Gastroesophageal sphincter (tissue), 3 donors: Measurements from ENCODE around the gene PFDN1.

Experiments
- CTCF ChIP-seq, 4 experiments: fragments of 200-600 bp in 2 of 4; fragments of 450-650 bp in 2 of 4; sonication (generic) in 1 of 4; IDR thresholded peaks; one replicate each; pipeline ENCODE4 v1.5.1; 2017 to 2019; ENCODE audit warnings: antibody characterized with exemption in 4 of 4, mild to moderate bottlenecking in 2 of 4, moderate library complexity in 2 of 4
- EP300 ChIP-seq: sonication (generic); formaldehyde crosslinking; IDR thresholded peaks from one replicate; pipeline ENCODE4 v1.6.1; 2017; ENCODE audit warnings: antibody characterized with exemption, mild to moderate bottlenecking
- POLR2A ChIP-seq, 2 donors: fragments of 450-650 bp; IDR thresholded peaks; one replicate each; pipeline ENCODE4 v1.6.1; 2017; ENCODE audit warnings: antibody characterized with exemption in 2 of 2, mild to moderate bottlenecking in 2 of 2, moderate library complexity in 1 of 2
- POLR2AphosphoS5 ChIP-seq: sonication (generic); formaldehyde crosslinking; IDR thresholded peaks from one replicate; pipeline ENCODE4 v1.6.1; 2017; ENCODE audit warnings: antibody characterized with exemption

- TF ChIP-seq EP300 = no peak
- peak in 1 of 4 experiments; percentile 32 for TF ChIP-seq CTCF (IDR thresholded peaks at IDR 0.05)
- peak; percentile 26 for TF ChIP-seq POLR2AphosphoS5
- TF ChIP-seq POLR2A (IDR thresholded peaks at IDR 0.05) = no peak
These were observed 41.3 kb downstream of the PFDN1 start for GRCh38 chr5:140261403-140262171.
